K562 (cell line): ENCODE data around the gene TFDP1. TPM values are rescaled to one million over a fixed set of nuclear protein-coding genes. Genes with fewer than 3 reads are reported as not detected.

Source experiments
- BHLHE40 ChIP-seq: IDR thresholded peaks from 2 replicates; pipeline ENCODE4 v1.6.1; 2011; ENCODE audit warnings: low read length, improper control_type of control experiment
- ELF4 ChIP-seq: fragments of 450-650 bp; formaldehyde crosslinking; IDR thresholded peaks from 2 replicates; pipeline ENCODE4 v1.4.0; 2022; ENCODE audit warnings: missing genetic modification characterization
- KDM1A ChIP-seq, 2 experiments: fragments of 450-650 bp; IDR thresholded peaks; 2 replicates each; pipeline ENCODE4 v1.6.1; 2016; ENCODE audit warnings: mild to moderate bottlenecking in 2 of 2
- MYBL2 ChIP-seq, 2 experiments: fragments of 450-650 bp in 1 of 2; sonication (generic) in 1 of 2; formaldehyde crosslinking in 1 of 2; IDR thresholded peaks; 2 replicates each; pipeline versions ENCODE4 v1.6.1 to v1.8.1; 2017 to 2022; ENCODE audit warnings: borderline replicate concordance in 1 of 2, inconsistent platforms in 1 of 2, low read depth in 1 of 2, mild to moderate bottlenecking in 1 of 2, missing genetic modification reagents in 1 of 2, moderate library complexity in 1 of 2
- NELFE ChIP-seq: IDR thresholded peaks from 2 replicates; pipeline ENCODE4 v1.6.1; 2011; ENCODE audit warnings: mild to moderate bottlenecking; ENCODE audit not compliant: insufficient read depth, insufficient read length
- RUNX1 ChIP-seq: sonication (generic); IDR thresholded peaks from 2 replicates; pipeline ENCODE4 v1.6.1; 2016; ENCODE audit warnings: antibody characterized with exemption, low read depth
- SMAD4 ChIP-seq: fragments of 250-450 bp; sonication (Bioruptor Pico); conservative IDR thresholded peaks from 2 replicates; pipeline ENCODE4 v1.8.0; 2021; ENCODE audit warnings: inconsistent platforms, mild to moderate bottlenecking, moderate library complexity
- ZNF212 ChIP-seq: fragments of 450-650 bp; formaldehyde crosslinking; IDR thresholded peaks from 2 replicates; pipeline ENCODE4 v1.4.0; 2020; ENCODE audit warnings: mild to moderate bottlenecking
- polyA plus RNA-seq, 8 experiments: library from polyadenylated mRNA; depleted of rRNA in 4 of 8; stranded (reverse) in 5 of 8; unstranded in 3 of 8; fragments of >200 nt; fragmentation: Nextera tagmentation in 2 of 8; fragmentation: Illumina TruSeq in 1 of 8; extraction: Ambion mirVana in 2 of 8; extraction: Trizol in 1 of 8; gene quantifications; 2 replicates each; pipeline versions ENCODE4 v1.2.1 to v1.2.3, GENCODE V29; 2011 to 2014; ENCODE audit warnings: inconsistent platforms in 1 of 8, missing spikeins in 1 of 8
- total RNA-seq, 7 experiments: library from RNA; depleted of rRNA in 6 of 7; stranded (reverse); fragments of >200 nt in 6 of 7; fragmentation: Illumina TruSeq in 2 of 7; extraction: Trizol in 2 of 7; gene quantifications; 2 replicates each; pipeline versions ENCODE4 v1.2.1 to v1.2.3, GENCODE V29; 2011 to 2021; ENCODE audit warnings: low replicate concordance in 1 of 7
- TF ChIP-seq, protein P1 (sequence below): fragments of 200-600 bp; sonication (generic); IDR thresholded peaks from one replicate; pipeline ENCODE4 v1.6.1; 2012; ENCODE audit warnings: mild to moderate bottlenecking, low read depth, low read length, inconsistent platforms
- TF ChIP-seq, protein P2 (sequence below): sonication (generic); formaldehyde crosslinking; IDR thresholded peaks from 2 replicates; pipeline ENCODE4 v1.8.0; 2023; ENCODE audit warnings: mild to moderate bottlenecking, missing genetic modification reagents

The TFDP1 gene
- total and polyA plus RNA-seq, 9 of the 15 experiments (the other 6 are each of a cell fraction or from before 2014, with no cell fraction given): 33.8 to 145 (median 69.1) TPM

DNA sequence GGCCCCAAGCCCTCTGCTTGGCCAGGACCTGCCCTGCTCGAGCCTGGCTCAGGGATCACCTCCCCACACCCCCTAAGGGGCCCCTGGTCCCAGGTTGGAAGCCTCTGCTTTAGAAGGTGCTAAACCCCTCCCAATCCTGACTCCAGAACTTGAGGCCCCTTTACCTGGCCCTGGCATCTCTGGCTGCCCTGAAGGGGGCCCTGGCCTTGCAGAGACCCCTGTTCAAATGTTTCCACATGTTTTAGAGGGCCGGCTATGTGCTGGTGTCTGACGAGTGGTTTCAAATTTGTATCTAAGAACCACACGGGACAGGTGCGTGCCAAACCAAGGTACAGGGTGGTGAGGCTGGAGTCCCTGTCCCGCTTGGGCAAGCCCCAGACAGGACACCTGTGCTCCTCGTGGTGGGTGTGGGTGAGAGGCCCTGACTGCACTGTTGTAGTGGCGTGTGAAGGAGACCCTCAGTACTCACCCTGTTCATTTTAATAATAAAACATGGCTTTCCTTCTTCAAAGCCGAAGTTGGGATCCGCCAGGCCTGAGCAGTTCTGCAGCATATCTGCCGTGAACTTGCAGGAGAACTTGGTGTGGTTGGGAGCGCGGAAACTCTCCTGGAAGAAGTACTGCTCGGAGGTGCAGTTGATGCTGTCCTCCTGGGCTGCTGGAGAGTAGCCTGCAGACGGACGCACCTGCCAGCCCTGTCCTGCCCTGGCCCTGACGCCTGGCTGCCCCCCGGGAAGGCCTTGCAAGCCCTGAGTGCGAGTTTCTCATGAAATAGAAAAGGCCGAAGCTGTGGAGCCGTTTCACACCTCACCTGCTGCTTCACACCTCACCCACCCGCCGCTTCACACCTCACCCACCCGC, 68.1 kb downstream of the TFDP1 start (continued):
- TF ChIP-seq, protein P1, sequence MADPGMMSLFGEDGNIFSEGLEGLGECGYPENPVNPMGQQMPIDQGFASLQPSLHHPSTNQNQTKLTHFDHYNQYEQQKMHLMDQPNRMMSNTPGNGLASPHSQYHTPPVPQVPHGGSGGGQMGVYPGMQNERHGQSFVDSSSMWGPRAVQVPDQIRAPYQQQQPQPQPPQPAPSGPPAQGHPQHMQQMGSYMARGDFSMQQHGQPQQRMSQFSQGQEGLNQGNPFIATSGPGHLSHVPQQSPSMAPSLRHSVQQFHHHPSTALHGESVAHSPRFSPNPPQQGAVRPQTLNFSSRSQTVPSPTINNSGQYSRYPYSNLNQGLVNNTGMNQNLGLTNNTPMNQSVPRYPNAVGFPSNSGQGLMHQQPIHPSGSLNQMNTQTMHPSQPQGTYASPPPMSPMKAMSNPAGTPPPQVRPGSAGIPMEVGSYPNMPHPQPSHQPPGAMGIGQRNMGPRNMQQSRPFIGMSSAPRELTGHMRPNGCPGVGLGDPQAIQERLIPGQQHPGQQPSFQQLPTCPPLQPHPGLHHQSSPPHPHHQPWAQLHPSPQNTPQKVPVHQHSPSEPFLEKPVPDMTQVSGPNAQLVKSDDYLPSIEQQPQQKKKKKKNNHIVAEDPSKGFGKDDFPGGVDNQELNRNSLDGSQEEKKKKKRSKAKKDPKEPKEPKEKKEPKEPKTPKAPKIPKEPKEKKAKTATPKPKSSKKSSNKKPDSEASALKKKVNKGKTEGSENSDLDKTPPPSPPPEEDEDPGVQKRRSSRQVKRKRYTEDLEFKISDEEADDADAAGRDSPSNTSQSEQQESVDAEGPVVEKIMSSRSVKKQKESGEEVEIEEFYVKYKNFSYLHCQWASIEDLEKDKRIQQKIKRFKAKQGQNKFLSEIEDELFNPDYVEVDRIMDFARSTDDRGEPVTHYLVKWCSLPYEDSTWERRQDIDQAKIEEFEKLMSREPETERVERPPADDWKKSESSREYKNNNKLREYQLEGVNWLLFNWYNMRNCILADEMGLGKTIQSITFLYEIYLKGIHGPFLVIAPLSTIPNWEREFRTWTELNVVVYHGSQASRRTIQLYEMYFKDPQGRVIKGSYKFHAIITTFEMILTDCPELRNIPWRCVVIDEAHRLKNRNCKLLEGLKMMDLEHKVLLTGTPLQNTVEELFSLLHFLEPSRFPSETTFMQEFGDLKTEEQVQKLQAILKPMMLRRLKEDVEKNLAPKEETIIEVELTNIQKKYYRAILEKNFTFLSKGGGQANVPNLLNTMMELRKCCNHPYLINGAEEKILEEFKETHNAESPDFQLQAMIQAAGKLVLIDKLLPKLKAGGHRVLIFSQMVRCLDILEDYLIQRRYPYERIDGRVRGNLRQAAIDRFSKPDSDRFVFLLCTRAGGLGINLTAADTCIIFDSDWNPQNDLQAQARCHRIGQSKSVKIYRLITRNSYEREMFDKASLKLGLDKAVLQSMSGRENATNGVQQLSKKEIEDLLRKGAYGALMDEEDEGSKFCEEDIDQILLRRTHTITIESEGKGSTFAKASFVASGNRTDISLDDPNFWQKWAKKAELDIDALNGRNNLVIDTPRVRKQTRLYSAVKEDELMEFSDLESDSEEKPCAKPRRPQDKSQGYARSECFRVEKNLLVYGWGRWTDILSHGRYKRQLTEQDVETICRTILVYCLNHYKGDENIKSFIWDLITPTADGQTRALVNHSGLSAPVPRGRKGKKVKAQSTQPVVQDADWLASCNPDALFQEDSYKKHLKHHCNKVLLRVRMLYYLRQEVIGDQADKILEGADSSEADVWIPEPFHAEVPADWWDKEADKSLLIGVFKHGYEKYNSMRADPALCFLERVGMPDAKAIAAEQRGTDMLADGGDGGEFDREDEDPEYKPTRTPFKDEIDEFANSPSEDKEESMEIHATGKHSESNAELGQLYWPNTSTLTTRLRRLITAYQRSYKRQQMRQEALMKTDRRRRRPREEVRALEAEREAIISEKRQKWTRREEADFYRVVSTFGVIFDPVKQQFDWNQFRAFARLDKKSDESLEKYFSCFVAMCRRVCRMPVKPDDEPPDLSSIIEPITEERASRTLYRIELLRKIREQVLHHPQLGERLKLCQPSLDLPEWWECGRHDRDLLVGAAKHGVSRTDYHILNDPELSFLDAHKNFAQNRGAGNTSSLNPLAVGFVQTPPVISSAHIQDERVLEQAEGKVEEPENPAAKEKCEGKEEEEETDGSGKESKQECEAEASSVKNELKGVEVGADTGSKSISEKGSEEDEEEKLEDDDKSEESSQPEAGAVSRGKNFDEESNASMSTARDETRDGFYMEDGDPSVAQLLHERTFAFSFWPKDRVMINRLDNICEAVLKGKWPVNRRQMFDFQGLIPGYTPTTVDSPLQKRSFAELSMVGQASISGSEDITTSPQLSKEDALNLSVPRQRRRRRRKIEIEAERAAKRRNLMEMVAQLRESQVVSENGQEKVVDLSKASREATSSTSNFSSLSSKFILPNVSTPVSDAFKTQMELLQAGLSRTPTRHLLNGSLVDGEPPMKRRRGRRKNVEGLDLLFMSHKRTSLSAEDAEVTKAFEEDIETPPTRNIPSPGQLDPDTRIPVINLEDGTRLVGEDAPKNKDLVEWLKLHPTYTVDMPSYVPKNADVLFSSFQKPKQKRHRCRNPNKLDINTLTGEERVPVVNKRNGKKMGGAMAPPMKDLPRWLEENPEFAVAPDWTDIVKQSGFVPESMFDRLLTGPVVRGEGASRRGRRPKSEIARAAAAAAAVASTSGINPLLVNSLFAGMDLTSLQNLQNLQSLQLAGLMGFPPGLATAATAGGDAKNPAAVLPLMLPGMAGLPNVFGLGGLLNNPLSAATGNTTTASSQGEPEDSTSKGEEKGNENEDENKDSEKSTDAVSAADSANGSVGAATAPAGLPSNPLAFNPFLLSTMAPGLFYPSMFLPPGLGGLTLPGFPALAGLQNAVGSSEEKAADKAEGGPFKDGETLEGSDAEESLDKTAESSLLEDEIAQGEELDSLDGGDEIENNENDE: no peak
- no peak for TF ChIP-seq KDM1A (IDR thresholded peaks at IDR 0.05)
- no peak for TF ChIP-seq SMAD4
- TF ChIP-seq BHLHE40: no peak
- TF ChIP-seq ZNF212: no peak
- no peak for TF ChIP-seq MYBL2 (IDR thresholded peaks at IDR 0.05; ENCODE audit: low read depth)
- TF ChIP-seq MYBL2 (CRISPR knock-in tag; IDR thresholded peaks at IDR 0.05; ENCODE audit: borderline replicate concordance): no peak
- no peak for TF ChIP-seq RUNX1
- no peak for TF ChIP-seq ELF4 (CRISPR knock-in tag)
- TF ChIP-seq, protein P2, sequence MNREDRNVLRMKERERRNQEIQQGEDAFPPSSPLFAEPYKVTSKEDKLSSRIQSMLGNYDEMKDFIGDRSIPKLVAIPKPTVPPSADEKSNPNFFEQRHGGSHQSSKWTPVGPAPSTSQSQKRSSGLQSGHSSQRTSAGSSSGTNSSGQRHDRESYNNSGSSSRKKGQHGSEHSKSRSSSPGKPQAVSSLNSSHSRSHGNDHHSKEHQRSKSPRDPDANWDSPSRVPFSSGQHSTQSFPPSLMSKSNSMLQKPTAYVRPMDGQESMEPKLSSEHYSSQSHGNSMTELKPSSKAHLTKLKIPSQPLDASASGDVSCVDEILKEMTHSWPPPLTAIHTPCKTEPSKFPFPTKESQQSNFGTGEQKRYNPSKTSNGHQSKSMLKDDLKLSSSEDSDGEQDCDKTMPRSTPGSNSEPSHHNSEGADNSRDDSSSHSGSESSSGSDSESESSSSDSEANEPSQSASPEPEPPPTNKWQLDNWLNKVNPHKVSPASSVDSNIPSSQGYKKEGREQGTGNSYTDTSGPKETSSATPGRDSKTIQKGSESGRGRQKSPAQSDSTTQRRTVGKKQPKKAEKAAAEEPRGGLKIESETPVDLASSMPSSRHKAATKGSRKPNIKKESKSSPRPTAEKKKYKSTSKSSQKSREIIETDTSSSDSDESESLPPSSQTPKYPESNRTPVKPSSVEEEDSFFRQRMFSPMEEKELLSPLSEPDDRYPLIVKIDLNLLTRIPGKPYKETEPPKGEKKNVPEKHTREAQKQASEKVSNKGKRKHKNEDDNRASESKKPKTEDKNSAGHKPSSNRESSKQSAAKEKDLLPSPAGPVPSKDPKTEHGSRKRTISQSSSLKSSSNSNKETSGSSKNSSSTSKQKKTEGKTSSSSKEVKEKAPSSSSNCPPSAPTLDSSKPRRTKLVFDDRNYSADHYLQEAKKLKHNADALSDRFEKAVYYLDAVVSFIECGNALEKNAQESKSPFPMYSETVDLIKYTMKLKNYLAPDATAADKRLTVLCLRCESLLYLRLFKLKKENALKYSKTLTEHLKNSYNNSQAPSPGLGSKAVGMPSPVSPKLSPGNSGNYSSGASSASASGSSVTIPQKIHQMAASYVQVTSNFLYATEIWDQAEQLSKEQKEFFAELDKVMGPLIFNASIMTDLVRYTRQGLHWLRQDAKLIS (CRISPR knock-in tag): no peak
- TF ChIP-seq NELFE: no peak
